PFSK-1 (cell line): ENCODE measurements around the gene ISL2.

Source experiments
- FOXP2 ChIP-seq: optimal IDR thresholded peaks from 2 replicates; pipeline ENCODE3; 2011; ENCODE audit warnings: borderline replicate concordance, control low read depth, inconsistent platforms; ENCODE audit not compliant: insufficient read depth; ENCODE audit errors: extremely low read length, extremely low read depth
- POLR2AphosphoS5 ChIP-seq: IDR thresholded peaks from 2 replicates; pipeline ENCODE4 v1.6.1; 2012; ENCODE audit warnings: low read depth, mild to moderate bottlenecking, control low read depth, low read length, moderate library complexity
- REST ChIP-seq, 2 experiments: IDR thresholded peaks; 2 replicates each; pipeline versions ENCODE4 v1.6.1 to v1.8.0; 2011 to 2012; ENCODE audit warnings: low read depth in 2 of 2, low read length in 2 of 2, control low read depth in 1 of 2, inconsistent platforms in 1 of 2, mild to moderate bottlenecking in 1 of 2, moderate library complexity in 1 of 2; ENCODE audit not compliant: insufficient read depth in 1 of 2
- SIN3A ChIP-seq: IDR thresholded peaks from 2 replicates; pipeline ENCODE4 v1.6.1; 2012; ENCODE audit warnings: mild to moderate bottlenecking, low read length, moderate library complexity, borderline replicate concordance; ENCODE audit not compliant: insufficient read depth
- TAF1 ChIP-seq: IDR thresholded peaks from 2 replicates; pipeline ENCODE4 v1.6.1; 2012; ENCODE audit warnings: low read length, control low read depth, borderline replicate concordance; ENCODE audit not compliant: insufficient read depth

The ISL2 gene

DNA sequence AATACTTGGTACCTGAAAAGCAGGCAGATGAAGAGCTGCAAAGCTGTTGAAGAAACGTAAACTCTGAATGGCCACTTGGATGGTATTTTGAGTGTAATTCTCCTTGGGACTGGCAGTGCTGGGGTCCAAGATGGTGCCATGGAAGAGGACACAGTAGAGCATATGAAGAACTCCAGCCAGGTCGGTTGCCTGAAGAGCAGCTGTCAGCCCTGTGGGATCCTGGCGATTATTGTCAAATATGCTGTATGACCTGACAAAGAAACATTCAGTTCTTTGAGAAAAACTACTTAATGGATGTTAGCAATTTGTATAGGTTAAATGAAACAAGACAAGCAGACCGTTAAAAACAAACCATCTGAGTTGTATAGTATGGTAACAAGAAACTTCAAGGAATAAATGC is 44.8 kb downstream of the ISL2 start:
- TF ChIP-seq SIN3A = no peak
- no peak for TF ChIP-seq POLR2AphosphoS5
- no peak for TF ChIP-seq FOXP2

DNA sequence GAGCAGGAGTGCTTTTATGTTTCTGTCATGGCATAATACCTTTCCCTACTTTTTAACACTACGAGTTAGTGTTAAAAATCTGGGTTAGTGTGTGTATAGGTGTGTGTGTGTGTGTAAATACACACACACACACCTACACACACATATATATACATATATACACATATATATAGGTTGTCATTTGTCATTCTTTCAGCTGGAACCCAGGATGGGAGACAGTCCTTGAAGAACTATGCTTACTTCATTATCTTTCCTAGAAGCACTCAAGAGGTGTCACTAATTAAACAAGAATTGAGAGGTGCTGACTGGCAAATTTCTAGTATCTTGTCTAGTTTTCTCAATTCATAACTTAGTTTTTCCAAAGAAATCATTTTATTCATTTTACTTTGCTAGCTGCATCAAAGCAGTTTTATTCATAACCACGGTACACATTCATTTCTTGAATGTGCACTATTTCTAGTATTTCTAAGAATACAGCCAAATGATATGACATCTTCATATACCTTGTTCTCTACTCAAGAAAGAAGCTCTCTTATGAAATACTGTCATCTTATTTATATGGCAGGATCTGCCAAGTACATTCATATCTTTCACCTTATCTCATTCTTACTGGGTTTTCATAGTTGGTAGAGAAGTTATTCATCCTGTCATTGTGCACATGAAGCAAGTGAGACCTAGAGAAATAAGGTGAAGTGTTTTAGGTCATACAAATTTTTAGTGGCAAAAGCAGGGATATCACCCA is 46.6 kb downstream of the ISL2 start:
- TF ChIP-seq POLR2AphosphoS5 = no peak
- TF ChIP-seq TAF1 = no peak
- TF ChIP-seq FOXP2 = no peak
- TF ChIP-seq REST (IDR thresholded peaks at IDR 0.05; ENCODE audit: insufficient read depth in 1 of 2, low read depth in 2 of 2, low read length in 2 of 2) = no peak
- no peak for TF ChIP-seq SIN3A

- TF ChIP-seq POLR2AphosphoS5 (no peak), REST (IDR thresholded peaks at IDR 0.05; ENCODE audit: insufficient read depth in 1 of 2, low read depth in 2 of 2, low read length in 2 of 2) (no peak)
Measured at GRCh38 chr15:76384409-76384808, 47.8 kb downstream of the ISL2 start.

- TF ChIP-seq FOXP2 = no peak
- TF ChIP-seq TAF1 = no peak
- TF ChIP-seq SIN3A = no peak
- TF ChIP-seq POLR2AphosphoS5 = no peak
- no peak for TF ChIP-seq REST (IDR thresholded peaks at IDR 0.05; ENCODE audit: insufficient read depth in 1 of 2, low read depth in 2 of 2, low read length in 2 of 2)
Measured at GRCh38 chr15:76386178-76386577, 49.6 kb downstream of the ISL2 start.

DNA sequence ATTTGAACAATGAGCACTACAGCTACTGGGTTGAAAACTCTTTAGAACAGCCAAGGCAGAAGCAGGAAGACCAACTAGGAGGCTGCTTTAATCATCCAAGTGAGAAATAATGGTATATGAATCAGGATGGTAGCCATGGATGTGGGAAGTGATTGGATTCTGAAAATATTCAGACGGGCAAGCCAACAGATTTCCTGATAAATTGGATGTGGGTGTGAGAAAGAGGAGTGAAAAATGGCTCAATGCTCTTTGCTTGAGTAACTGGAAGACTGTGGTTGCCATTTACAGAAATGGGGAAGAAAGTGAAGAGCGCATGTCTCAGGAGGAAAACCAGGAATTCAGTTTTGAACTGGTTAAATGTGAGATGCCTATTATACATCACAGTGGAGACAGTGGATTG is 50.4 kb downstream of the ISL2 start:
- TF ChIP-seq FOXP2 (no peak), POLR2AphosphoS5 (no peak), TAF1 (no peak)

GRCh38 chr15:76390571-76390970 is 54.0 kb downstream of the ISL2 start:
- TF ChIP-seq FOXP2 = no peak
- no peak for TF ChIP-seq SIN3A
- no peak for TF ChIP-seq TAF1
- no peak for TF ChIP-seq REST (IDR thresholded peaks at IDR 0.05; ENCODE audit: insufficient read depth in 1 of 2, low read depth in 2 of 2, low read length in 2 of 2)
- TF ChIP-seq POLR2AphosphoS5 = no peak
